Testis (tissue), 2 donors: ENCODE data around the gene PDPK1.

Experiments
- POLR2A ChIP-seq: fragments of 450-650 bp; IDR thresholded peaks from one replicate; pipeline ENCODE4 v1.6.1; 2017; ENCODE audit warnings: antibody characterized with exemption, mild to moderate bottlenecking, moderate library complexity
- TF ChIP-seq, protein P1 (sequence below), 3 experiments: fragments of 450-650 bp in 2 of 3; fragments of 200-600 bp in 1 of 3; sonication (generic) in 1 of 3; IDR thresholded peaks; one replicate each; pipeline ENCODE4 v1.5.1; 2016 to 2019; ENCODE audit warnings: antibody characterized with exemption in 3 of 3, mild to moderate bottlenecking in 2 of 3, moderate library complexity in 1 of 3

- TF ChIP-seq, protein P1, sequence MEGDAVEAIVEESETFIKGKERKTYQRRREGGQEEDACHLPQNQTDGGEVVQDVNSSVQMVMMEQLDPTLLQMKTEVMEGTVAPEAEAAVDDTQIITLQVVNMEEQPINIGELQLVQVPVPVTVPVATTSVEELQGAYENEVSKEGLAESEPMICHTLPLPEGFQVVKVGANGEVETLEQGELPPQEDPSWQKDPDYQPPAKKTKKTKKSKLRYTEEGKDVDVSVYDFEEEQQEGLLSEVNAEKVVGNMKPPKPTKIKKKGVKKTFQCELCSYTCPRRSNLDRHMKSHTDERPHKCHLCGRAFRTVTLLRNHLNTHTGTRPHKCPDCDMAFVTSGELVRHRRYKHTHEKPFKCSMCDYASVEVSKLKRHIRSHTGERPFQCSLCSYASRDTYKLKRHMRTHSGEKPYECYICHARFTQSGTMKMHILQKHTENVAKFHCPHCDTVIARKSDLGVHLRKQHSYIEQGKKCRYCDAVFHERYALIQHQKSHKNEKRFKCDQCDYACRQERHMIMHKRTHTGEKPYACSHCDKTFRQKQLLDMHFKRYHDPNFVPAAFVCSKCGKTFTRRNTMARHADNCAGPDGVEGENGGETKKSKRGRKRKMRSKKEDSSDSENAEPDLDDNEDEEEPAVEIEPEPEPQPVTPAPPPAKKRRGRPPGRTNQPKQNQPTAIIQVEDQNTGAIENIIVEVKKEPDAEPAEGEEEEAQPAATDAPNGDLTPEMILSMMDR (IDR thresholded peaks at IDR 0.05) = no peak
- TF ChIP-seq POLR2A = no peak
Measured at GRCh38 chr16:2515180-2515851, 22.5 kb upstream of the PDPK1 start.
